Stimulated activated CD4-positive, alpha-beta T cell treated with anti-CD3 and anti-CD28 coated beads, Interleukin-4, amount 100 ng/mL, for 24 hours (primary cell): ENCODE measurements around the gene TBC1D9B.

Experiments
- DNase-seq: peaks from one replicate; pipeline ENCODE4 v3.0.0-alpha.2; 2020

TBC1D9B gene

DNA sequence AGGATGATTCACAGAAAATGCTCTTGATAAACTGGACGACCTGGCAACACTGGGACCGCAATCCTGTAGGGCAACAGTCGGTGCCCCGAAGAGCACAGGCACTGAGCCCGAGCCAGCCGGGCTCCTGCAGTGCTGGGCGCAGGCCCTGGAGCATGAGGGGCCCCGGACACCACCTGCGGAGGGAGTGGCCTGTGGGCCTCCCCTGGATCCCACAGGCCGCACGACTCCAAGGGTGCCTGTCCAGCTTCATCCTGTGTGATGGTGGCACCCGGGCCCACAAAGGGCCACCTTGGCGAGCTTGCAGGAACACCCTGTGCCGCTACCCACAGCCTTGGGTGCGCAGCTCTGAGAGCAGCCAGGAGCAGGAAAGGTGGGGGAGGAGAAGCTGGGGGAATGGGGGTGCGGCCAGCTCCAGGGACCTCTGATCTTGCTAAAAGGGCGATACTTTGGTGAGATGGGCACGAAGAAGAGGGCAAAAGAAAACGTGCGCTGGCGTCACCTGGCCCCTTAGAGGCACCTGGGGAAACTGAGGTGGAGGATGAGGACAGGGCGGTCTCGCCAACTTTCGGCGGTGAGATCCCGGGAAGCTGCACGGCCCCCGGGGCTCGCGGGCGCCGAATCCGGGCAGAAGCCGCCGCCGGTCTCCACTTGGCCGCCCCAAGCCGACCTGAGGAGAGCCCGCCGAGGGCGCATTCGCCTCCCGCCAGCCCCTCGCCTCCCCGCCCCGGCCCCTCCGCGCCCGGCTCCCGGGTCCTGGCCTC lies 722 bp downstream of the TBC1D9B start:
- DNase-seq: peak; percentile 20

DNA sequence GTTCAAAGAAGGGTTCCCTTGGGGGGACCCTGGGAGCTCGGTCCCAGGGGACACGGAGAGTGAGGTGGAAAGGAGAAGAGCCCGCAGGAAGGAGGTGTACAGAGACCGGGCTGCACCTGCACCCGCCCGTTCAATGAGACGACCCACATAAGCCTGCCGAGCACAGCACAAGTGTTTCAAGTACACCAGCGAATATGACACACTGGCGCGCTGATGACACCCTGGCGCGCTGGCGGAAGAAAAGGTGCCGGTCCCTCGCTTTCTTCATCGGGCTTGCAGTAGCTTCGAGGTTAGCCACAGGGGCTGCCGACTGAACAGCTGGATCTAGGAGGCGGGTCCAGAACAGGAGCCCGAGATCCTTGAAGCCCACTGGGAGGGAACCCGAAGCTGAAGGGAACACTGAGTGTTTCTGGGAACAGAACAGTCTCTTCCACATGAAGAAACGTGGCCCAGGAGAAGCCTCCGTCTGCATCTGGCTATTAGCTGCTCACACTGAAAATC lies 1.4 kb downstream of the TBC1D9B start:
- DNase-seq: no peak

DNA sequence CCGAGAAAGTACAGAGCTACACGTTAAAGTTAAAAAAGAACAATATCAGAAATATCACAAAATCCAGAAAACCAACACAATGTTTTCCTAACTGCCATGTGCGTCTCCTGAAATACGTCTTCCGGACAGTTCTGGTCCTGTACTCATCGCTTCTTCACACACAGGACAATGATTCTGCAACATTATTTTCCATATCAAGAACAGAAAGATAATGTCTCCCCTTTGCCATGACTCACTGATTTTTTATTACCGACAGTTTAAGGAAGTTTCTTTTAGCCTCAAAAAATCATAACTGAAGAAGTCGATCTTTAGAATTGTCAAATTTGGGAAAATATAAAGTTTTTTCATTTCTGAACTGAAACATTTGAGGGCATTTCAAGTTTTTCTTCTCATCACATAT lies 2.5 kb downstream of the TBC1D9B start:
- DNase-seq: no peak

DNA sequence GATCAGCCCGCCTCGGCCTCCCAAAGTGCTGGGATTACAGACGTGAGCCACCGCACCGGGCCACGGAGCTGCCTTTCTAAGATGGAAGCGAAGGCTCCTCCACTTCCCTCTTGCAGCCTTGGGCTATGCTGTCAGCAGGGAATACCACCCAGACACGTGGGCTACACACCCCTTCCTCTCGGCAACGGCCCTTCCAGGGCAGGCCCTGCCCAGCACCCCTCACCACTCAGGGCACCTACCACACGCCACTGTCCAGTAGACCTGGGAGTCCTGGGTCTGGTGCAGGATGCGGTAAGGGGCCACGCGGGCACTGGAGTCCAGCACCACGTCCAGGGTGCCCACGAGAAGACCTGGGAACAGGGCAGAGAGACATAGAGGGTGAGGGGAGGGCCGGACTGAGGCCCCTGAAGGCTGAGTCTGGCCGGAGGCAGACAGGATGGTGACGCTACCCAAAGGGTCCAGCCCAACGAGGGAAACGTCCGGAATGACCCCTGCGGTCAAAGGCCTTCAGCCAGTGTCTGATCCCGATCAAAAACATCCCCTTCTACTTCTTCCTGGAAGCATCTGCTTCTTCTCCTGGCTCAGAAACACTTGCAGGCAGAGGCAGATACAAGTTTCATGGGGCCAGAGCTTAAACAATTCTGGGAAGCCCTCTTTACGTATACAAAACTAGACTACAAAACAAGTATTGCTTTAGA lies 3.1 kb downstream of the TBC1D9B start:
- DNase-seq: no peak

DNA sequence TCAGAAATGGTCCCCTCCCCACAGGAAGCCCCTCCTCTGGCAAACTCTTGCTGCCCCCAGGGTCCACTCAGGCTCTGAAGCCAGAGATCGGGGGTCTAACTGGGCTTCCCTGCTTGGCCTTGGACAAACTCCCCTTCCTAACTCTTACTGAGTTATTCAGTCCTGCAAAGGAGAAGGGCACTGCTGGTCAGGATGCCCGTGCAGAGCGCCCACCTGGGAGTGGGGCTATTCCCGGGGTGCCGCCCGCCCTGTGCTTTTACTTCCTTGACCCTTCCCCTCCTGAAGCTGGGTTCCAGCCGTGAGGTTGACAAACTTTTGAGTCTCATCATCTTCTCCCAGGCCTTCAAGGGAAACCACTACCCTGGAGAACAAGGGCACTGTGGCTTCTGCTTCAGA lies 4.9 kb downstream of the TBC1D9B start:
- DNase-seq: no peak

DNA sequence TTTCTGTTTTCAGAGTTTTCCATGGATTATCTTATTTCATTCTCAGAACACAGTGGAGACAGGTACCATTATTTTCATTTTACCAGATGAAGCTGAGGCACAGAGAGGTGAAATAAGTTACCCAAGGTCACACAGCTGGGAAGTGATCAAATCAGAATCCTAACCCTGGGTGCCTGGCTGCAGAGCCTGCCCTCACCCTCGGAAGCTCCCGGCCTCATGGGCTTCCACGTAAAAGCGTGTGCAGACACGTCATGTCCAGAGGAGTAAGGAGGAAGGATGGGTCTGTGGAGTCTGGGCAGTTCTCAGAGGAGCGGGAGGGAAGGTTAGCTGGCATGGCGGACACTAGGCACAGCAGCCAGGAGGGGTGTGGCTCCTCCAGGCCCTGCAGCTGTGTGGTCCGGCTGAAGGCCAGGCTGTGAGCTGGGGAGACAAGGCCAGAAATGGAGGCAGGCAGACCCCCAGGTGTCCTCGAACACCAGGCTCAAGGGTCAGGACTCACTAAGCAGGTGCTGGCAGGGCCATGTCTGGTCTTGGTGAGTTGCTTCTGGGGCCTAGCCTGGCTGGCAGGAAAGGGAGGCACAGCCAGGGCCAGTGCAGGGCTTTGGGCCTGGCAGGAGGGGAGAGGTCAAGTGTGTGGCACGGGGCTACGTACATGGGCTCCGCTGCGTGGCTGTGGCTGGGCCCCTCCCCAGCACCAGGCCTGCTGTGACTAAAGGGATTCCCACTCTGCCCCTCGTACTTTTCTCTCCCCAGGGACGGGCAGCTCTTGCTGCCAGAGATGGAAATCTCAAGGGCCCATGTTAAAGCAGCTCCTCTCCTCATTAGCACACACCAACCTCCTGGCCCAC lies 5.6 kb downstream of the TBC1D9B start:
- DNase-seq: no peak

DNA sequence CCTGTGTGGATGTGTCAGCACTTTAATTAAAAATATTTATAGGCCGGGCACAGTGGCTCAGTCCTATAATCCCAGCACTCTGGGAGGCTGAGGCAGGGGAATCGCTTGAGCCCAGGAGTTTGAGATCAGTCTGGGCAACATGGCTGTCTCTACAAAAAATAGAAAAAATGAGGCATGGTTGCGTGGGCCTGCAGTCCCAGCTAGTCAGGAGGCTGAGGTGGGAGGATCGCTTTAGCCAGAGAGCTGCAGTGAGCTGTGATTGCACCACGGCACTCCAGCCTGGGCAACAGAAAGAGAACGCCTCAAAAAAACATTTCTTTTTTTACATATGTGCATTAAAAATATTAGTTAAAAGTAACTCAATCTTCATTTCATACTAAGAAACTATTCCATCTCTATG lies 6.2 kb downstream of the TBC1D9B start:
- no peak for DNase-seq

DNA sequence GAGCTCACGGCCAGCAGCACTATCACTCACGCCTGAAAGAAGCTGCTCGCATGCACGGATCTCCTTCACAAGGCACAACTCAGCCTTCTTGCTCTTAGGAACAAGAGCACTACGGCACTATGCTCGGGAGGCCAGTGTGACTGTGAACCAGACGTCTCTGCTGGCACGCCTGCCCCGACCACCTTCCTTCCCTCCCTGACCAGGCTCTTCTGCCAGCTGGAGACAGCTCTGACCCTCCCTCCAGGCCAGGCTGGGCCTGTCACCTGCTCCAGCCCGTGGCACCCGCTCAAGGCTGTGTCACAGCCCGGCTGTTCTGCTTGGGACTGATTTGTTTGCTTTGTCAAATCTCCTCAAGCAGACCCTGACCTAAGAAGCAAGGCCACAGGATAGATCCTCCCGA lies 7.0 kb downstream of the TBC1D9B start:
- DNase-seq: no peak

DNA sequence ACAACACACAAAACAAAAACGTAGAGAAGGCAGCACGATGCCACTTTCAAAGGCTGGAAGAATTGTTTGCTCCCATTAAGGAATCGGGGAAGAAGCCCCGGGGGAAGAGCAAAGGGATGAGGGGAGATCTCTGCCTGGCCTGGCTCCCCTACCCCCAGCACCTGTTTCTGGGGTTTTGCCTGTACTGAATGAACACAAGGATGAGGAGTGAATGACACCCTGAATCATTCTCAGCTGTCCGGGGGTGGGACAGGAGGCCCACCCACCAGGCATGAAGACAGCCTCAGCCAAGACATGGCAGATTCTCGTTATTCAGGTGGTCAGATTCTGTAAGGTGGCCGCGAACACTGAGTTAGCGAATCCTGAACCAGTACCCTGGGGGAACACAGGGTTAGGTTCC lies 7.5 kb downstream of the TBC1D9B start:
- DNase-seq: no peak

DNA sequence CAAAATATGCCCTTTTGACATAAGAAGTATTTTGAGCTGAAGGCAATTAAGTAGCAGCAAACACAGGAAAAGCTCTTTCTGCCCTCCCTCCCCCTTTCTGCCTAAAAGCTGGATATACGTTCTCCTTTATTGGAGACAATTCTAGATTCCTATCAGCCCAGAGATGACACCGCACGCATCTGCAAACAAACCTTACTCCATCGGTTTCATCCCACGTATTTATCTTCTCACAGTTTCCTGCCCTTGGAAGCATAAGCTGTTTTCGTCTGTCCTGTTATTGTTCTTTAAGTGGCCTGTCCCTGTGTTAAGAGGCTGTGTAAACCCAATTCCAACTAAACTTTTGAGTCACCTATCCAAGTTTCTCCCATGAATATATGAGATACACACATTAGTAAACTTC lies 11.8 kb downstream of the TBC1D9B start:
- no peak for DNase-seq

DNA sequence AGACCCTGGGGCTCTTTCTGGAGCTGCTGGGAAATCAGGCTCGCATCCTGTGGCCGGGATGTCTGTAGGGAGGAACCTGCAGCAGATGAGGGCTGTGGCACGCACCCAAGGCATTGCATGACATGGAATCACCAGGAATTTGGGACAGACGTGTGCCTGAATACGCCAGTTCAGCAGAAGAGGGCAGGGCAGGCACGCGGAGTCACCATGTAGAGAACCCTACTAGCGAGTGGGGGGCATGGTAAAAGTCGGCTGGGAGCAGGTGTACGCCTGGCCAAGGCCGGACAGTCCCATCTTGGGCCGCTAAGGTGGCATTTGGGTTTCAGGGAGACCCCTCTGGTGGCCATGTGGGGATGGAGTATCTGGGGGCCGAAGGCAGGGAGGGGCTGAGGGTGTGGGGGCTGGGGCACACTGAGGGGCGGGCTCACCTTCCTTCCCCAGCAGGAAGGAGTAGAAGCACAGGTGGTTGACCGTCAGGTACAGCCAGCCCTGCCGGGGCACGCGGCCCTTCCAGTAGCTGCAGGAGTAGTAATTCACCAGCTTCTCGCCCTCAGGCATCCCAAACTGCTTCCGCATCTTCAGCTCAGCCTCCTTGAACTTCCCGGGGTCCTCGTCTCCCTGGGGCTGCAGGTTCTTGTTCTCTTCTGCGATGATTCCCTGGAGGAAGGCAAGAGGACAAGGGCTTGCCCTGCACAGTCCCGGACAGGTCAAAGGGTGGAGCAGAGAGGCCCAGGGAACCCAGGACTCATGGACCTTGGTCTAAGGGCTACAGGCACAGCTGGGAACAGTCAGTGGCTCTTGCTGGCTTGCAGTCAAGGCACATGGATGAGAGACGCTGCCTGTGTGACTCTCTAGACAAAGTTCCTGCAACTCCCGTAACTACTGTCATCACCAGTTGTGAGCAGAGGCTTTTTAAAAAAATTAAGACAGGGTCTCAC lies 13.5 kb downstream of the TBC1D9B start:
- DNase-seq: no peak

DNA sequence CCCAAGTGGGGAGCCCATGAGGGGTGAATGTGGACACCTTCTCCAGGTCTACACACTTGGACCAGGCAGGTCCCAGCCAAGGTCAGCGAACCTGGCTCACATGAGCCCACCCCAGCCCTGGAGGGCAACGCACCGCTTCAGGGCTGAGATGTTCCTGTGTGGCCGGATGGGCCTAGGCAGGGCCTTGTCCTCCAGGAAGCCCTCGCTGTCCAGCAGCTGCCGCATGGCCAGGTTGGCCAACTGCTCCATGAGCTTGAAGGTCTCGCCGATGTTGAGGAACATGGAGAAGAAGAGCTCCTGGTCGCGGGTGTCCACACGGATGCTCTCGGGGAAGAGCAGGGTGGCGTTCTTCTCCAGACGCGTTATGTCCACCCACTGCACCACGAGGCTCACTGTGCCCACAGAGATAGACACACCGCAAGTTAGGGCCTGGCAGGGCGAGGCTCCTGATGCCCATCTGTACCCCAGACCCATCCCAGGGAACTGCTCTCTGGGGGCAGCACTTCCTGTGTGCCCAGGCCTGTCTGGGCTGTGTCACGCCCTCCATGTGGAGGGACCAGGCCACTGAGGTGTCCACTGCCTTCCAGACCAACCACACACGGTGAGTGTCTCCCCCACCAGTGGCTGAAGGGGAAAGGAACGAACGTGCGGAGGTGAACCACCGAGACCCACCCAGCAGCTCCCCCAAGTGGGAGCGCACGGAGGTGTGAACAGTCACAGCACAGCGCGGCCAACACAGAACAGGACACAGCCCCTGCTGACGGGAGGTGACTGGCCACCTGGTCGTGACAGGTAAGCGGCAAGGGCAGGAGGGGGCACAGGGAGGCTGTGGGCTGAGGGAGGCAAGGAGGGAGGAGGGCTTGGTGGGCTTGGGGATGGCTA lies 14.4 kb downstream of the TBC1D9B start:
- no peak for DNase-seq

DNA sequence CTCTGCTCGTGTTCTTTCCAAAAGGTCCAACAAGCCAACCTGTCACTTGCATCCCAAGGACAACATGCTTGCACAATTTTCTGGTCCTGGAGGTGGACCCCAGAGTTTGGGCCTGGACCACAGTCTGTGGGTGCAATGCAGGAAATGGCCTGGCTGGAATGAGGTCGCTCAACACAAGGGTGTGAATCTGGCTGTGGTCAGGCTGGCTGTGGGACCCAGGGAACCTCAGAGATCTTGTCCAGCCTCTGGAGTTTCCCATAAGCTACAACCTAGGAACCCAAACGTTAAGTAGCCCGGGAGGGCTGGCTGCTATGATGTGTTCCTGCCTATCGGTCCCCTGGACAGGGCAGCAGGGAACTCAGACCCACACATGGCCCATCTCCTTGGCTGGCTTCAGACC lies 15.4 kb downstream of the TBC1D9B start:
- DNase-seq: no peak

DNA sequence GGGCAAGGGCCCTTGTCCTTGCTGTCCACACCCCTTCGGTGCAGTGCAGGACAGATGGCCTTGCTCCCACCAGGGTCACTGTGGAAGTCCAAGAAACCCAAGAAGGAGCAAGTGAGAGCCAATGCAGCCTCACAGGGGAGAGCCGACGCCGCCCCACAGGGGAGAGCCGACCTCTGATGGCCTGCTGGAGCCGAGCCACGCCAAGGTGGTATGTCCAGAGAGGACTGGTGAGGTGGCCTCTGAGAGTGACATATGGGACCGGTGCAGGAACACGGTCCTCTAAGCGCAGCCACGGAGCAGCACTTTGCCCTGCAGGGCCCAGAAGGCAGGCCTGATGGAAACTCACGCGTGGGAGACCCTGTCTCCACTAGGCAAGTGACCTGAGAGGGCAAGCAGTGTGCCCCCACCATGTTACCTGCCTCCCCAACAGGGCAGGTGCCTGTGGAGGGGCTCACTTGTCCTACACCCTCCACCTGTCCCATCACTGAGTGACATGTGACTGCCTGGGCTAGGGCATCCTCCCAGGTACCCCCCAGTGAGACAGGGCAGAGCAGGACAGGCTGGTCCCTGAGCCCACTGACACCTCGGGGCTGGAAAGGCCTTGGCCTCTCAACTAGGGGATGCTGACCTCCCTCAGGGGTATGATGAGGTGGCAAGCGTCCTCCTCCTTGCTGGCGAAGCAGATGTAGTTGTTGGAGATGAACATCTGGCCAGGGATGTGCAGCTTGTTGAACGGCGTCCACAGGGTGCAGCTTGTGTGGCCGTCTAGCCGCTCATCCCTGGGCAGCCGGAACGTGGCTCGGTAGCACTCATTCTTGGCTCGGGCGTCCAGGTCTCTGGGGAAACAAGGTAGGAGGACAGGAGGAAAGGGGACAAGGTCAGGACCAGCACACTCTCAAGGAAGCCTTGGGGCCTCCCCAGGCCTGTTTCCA lies 16.7 kb downstream of the TBC1D9B start:
- DNase-seq: no peak

DNA sequence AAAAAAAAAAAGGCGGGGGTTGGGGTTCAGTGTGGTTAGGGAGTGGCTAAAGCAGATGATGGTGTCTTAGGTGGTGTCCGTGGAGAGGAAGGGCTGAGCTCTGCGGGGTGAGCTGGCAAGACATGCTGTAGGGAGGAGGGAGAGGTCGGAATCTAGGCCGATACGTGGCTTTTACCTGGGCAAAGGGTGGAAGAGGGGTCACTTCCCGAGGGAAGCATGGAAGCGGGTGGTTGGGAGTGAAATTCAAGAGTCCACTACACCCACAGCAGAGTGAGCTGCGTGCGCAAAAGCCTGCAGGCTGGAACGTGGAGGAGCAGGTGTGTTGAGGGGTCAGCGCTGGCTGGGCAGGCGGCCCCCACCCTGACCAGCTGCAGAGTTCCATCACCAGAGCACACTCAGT lies 17.8 kb downstream of the TBC1D9B start:
- no peak for DNase-seq

DNA sequence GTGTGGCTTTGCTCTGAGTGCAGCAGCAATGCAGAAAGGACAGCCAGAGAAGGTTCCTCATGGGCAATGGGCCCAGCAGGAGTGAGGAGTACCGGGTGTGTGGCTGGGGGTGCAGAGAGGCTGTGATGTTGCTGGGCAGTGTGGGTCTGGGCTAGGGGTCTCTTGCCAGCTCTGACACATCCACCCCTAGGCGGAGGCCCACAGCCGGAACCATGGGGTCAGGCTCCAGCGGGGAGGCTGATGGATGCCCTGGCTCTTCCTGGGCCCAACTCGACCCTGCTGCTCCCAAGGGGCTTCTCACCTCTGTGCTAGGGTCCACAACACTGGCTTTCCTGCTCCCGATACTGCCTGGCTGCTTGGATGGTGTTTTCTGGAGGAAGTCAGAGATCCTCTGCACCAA lies 19.9 kb downstream of the TBC1D9B start:
- DNase-seq: no peak

DNA sequence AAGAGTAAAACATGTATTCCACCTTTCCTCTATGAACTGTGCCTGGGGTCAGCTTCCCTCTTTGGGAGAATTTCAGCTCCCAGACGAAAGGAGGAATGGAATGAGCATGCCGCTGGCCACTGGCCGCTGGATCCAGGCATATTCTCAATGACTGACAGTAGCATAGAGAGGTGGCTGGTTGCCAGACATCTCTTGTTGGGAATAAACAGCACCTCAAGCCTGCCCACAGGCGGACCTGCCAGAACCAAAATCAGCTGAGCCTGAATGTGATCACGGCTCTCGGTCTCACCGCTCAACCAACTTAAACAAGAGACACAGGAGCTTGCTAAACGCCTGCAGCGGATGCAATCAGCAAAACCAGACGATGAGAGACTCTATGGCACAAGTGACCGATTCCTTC lies 20.6 kb downstream of the TBC1D9B start:
- DNase-seq: no peak

DNA sequence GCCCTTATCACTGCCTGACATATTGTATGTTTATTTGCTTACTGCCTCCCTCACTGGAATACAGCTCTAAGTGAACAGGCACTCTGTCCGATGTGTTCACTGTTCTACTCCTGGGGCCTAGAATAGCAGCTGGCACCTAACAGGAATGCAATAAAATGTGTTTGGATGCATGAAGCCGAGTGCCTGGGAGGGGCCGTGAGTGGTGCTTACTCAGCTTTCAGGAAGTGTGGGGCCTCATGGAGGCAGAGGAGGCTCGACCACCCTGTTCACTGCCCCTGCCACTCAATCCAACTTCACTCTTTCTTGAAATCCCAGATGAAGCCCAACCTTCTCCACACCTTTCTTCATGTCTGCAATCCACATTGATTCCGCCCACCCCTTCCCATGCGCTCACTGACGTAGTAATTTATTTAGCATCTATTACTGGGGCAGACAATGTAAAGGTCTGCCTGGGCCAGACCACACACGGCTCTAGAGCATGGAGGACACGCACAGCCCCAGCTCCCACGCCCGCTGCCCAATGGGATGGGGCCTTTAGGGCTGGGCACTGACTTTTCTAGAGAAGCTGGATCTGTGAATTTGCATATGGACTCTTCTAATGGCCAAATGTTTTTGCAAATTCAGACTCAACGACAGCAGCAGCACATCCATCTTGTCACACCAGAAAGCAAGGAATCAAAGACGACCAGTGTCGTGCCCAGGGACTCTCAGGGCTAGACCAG lies 21.3 kb downstream of the TBC1D9B start:
- DNase-seq: no peak

DNA sequence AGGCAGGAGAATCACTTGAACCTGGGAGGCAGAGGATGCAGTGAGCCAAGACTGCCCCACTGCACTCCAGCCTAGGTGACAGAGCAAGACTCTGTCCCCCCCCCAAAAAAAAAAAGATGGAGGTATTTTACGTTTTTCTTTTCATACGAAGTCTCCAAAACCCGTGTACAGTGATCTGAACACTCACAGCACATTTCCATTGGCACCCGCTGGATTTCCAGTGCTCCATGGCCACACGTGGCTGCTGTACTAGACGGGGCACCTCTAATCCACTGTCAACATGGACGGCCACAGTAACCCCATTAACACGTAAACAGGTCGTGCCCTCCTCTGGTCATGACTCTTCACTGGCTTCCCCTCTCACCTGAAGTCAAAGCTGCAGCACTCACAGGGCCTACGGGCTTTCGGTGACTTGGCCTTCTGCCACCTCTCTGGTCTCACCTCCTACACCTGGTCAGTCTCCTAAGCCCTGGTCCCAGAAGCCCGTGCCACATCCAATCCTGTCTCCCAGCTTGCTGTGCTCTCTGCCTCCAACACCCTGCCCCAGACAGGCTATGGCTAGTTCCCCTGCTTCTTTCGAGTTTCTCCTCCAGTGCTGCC lies 22.1 kb downstream of the TBC1D9B start:
- no peak for DNase-seq
